DOHH2 (cell line): ENCODE data around the gene NUDT16L1.

Experiments
- EZH2phosphoT487 ChIP-seq: fragments of 200-600 bp; sonication (generic); IDR thresholded peaks from 2 replicates; pipeline ENCODE4 v1.6.1; 2017; ENCODE audit warnings: borderline replicate concordance, mild to moderate bottlenecking, antibody characterized with exemption, low read length, moderate library complexity, mixed read lengths
- TF ChIP-seq, protein P1 (sequence below): fragments of 200-600 bp; sonication (generic); IDR thresholded peaks from one replicate; pipeline ENCODE4 v1.5.1; 2014; ENCODE audit warnings: antibody characterized with exemption, mild to moderate bottlenecking, low read depth, low read length; ENCODE audit not compliant: poor library complexity, severe bottlenecking

DNA sequence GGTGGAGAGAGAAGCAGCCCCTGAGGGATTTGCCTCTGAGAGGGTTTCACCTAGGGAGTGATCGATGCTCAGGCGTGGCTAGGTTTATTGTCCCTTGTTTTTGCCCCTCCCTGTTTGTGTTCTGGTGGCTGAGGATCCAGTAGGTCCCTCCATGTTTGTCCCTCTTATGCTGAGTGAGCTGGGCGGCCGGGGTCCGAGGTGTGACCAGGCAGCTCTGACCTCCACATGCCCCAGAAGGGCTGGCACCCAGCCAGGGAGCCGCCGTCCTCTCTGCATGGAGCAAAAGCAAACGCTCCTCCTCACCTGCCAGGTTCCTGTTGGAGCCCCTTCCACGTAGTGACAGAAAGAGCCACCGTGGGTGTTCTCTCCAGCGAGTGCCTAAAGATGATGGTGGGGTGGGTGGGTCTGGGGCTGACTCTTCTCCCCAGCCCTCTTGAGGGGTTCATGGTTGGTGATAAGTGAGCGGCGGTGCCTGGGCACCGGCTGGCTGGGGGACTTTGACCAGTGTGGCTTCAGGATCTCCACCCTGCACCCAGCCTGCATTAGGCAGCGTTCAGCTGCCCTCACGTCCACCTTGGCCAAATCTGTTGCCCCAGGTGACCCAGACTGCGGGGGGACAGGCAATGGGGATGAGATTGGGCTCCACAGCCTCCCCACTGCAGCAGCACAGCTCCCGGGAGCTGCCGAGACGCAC lies 14.1 kb upstream of the NUDT16L1 start:
- TF ChIP-seq, protein P1, sequence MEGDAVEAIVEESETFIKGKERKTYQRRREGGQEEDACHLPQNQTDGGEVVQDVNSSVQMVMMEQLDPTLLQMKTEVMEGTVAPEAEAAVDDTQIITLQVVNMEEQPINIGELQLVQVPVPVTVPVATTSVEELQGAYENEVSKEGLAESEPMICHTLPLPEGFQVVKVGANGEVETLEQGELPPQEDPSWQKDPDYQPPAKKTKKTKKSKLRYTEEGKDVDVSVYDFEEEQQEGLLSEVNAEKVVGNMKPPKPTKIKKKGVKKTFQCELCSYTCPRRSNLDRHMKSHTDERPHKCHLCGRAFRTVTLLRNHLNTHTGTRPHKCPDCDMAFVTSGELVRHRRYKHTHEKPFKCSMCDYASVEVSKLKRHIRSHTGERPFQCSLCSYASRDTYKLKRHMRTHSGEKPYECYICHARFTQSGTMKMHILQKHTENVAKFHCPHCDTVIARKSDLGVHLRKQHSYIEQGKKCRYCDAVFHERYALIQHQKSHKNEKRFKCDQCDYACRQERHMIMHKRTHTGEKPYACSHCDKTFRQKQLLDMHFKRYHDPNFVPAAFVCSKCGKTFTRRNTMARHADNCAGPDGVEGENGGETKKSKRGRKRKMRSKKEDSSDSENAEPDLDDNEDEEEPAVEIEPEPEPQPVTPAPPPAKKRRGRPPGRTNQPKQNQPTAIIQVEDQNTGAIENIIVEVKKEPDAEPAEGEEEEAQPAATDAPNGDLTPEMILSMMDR: no peak
- TF ChIP-seq EZH2phosphoT487: no peak
